Measurements from ENCODE around the gene MPND.

DNA sequence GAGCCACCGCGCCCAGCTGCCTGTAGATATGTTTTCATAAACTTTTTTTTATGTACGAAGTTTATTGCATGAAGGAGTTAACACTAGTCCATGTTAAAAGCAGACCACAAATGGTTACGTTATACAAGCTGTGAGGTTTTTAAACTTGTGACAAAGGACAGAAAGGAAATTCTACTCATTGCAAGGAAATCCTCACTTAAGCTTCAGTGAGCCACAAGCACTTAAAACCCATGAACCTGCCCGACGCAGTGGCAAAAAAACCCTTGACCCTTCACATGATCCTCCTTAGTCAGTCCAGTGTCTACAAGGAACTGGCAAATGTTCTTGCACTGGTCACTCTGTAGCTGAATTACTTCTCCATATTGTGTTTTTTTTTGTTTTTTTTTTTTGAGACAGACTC lies 4.2 kb downstream of the MPND start:
- TF ChIP-seq, protein P1, sequence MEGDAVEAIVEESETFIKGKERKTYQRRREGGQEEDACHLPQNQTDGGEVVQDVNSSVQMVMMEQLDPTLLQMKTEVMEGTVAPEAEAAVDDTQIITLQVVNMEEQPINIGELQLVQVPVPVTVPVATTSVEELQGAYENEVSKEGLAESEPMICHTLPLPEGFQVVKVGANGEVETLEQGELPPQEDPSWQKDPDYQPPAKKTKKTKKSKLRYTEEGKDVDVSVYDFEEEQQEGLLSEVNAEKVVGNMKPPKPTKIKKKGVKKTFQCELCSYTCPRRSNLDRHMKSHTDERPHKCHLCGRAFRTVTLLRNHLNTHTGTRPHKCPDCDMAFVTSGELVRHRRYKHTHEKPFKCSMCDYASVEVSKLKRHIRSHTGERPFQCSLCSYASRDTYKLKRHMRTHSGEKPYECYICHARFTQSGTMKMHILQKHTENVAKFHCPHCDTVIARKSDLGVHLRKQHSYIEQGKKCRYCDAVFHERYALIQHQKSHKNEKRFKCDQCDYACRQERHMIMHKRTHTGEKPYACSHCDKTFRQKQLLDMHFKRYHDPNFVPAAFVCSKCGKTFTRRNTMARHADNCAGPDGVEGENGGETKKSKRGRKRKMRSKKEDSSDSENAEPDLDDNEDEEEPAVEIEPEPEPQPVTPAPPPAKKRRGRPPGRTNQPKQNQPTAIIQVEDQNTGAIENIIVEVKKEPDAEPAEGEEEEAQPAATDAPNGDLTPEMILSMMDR (IDR thresholded peaks at IDR 0.05), result no peak
- TF ChIP-seq POLR2A (IDR thresholded peaks at IDR 0.05), result no peak
